GM19193 (cell line): Measurements from ENCODE around the gene APCDD1.

Experiments
- POLR2A ChIP-seq: IDR thresholded peaks from 4 replicates; pipeline ENCODE4 v1.6.1; 2011; ENCODE audit not compliant: insufficient read depth, insufficient read length; ENCODE audit errors: extremely low read depth

Gene APCDD1

DNA sequence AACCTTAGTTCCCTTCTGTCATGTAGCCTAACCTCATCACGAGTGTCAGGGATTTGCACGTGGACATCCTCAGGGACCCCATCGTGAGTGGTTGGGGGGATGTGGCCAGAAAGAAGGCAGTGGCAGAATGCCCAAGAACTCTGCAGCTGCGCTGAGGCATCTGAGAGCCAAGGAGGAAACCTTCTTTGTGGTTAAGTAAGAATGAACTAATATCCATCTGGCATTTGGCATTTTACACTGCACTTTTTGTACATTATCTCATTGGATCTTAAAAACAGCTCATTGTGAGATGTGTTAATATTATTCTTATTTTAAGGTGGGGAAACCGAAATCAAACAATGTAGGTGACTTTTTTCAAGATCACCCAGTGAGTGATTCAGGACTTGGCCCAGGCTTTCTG, 32.6 kb upstream of the APCDD1 start:
- TF ChIP-seq POLR2A = no peak

DNA sequence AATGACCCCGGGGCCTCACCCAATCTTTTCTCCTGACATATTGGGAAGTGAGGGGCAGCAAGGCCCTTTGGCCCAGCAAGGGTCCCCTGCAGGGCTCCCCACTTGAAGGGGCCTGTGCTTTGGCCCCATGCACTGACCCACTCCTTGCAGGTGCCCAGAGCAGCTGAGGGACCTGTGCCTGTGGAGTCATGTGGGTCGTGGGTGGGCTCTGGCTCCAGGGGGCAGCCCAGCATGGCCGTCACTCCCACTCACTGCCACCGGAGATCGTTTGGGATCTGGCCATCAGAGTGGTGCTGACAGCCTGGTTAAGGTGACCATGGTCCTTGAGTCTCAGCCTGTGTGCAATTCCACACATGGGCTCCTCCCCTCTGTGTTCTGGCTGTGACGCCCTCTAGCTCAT, 31.7 kb upstream of the APCDD1 start:
- TF ChIP-seq POLR2A = no peak

DNA sequence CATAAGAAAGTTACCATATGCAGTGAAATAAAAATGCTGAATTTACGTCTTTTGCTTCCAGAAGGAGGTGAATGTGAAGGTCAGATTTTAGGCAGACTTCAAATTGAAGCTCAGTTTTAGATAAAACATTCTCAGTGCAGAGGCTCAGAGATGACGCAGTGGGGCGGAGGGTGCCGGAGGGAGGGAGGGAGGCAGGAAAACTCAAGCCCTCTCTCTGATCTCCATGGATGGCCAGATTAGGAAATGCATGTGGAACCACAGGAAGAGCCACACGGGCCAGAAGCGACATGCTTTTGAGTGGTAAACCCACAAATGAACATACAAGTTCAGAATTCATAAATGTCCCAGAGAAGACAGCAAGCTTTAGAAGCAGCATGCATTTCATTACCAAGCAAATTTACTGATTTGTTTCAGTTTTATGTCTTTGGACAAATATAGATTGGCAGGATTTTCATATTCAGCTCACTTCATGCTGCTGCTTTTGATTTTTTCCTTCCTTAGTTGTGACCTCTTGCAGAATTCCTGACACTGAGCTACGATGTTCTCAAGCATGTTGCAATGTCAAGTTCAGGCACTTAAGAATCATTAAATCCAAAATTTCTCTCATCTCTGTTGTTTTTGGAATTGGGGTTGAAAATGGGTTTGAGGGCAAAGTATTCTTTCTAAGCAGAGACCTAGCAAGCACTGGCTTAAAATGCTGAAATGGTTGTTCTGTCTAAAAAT, 29.7 kb upstream of the APCDD1 start:
- no peak for TF ChIP-seq POLR2A

DNA sequence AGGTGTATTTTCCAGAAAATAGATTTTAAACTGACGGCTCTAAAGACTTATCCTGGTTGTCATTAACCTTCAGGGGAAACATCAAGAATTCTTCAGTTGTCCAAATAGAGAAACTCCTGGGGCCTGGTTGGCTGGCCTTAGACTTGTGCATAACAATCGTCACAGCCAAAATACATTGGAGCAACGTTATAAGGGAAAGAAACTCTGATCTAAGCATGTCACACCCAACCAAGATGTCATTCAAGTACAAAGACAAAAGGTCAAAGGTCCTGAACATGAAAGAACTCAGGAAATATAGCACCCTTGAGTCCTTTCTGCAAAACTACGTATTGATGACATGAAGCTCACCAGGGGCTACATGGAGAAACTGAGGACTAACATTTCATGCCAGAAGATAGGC, 23.8 kb upstream of the APCDD1 start:
- no peak for TF ChIP-seq POLR2A

DNA sequence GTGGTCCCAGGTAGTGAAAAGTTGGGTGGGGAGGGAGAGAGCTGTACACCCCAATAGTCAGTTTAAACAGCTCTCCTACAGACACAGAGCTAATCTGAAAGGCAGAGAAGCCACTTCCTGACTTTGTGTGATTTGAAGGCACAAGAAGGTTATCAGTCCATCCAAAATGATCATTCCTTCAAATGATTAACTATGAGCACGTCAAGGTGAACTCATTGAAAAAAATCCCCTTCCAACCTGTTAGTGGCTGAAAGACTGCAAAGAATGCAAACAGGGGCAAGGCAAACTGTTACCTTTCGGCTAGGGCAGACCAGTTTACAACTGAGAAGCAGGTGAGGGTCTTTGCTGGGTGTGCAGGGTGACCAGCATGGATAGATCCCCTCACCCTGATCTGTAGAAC, 22.8 kb upstream of the APCDD1 start:
- no peak for TF ChIP-seq POLR2A

DNA sequence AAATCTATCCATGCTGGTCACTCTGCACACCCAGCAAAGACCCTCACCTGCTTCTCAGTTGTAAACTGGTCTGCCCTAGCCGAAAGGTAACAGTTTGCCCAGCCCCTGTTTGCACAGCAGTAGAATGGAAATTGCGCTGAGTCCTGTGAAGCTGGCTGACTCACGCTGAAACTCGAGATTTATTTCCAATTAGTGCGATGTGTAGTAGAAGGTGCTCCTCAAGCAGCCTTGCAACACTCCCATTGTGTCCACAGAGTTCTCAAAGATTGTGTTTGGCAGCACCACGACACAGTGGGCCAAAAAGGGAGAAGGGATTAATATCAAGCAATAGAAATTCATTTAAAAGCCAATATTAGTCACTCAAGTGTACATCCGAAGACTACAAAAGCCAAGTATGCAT, 21.7 kb upstream of the APCDD1 start:
- TF ChIP-seq POLR2A = no peak

DNA sequence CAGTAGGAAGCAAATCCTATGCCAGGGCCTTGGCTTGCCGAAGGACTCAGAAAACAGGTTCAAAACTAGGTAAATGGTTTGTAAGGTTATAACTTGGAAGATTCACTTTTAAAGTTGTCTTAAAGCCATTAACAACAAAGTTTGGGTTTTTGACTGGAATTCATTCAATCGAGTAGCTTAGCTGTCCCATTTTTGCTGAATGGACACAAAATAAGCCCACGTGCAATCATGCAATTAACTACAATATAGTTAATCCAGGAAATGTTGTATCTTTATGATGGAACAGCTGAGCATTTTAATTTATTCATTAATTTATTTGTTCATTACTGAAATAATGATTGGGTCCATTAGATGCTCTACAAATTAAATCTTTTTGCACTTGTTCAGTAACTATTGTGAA, 18.3 kb upstream of the APCDD1 start:
- no peak for TF ChIP-seq POLR2A

DNA sequence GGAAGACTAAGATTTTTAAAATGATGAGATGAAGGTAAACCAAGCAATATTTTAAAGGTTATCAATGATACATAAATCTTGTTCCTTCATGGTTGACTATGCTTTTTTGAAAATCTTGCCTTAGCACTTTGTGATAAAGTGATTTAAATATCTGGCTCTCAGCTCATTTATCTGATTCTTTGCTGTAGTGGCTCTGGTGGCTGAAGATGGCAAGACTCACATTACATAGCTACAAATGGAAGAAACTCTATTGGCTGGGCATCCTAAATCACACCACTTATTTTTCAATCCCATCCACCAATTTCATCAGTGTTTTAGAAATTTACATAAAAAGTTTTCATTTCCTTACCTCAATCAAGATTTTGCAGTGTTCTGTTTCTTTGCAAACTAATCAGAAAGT, 16.6 kb upstream of the APCDD1 start:
- TF ChIP-seq POLR2A = no peak

DNA sequence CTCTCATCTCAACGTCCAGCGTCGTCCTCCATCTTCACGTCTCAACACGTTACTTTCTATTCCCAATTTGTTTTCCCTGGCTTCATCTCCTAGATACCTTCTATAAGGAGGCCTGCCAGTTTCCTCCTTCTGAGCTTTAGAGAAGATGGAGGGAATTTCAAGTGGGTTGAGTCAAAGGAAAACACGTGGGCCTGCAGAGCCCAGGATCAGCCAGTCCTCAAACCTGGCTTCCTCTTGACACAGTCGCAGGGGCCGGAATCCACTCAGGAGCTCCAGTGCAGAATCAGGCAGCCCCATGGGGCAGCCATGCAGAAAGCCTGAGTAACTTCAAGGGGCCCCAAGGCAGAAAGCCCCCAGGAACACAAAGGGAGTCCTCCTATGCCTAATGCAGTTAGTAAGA, 14.5 kb upstream of the APCDD1 start:
- TF ChIP-seq POLR2A = no peak

DNA sequence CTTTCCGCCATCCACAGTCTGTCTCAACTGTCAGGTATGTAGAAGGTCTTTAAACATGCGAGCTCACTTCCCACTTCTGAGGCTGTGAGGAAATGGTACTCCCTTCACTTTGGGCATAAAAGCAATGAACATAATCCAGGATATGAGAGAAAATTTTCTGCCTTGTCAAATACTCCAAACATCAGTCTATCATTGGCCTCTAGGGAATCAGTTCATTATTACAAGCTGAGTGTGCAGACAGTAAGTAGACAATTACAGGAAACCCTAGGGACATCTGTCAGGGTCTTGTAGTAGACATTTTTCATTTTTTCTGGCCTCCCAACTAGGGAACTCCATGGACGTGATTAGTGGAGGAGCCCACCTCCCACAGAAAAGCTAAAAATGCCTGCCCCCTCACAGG, 13.6 kb upstream of the APCDD1 start:
- no peak for TF ChIP-seq POLR2A

DNA sequence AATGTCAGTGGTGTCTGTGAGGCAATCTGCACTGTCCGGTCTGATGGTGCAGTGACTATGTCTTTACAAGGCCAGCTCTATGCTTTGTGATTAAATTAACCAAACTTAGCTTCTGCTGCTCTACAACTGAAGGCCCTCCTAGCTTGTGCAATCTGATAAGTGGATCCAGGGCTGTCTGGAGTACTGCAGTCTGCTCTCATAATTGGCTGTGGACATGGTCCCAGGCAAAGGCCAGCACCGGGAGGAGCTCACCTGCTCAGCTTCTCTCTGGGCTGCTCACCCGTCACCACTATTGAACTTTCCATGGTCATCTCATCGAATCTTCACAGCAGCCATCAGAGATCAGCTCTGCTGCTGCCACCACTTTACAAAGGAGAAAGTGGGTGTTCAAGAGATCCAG, 13.0 kb upstream of the APCDD1 start:
- no peak for TF ChIP-seq POLR2A

DNA sequence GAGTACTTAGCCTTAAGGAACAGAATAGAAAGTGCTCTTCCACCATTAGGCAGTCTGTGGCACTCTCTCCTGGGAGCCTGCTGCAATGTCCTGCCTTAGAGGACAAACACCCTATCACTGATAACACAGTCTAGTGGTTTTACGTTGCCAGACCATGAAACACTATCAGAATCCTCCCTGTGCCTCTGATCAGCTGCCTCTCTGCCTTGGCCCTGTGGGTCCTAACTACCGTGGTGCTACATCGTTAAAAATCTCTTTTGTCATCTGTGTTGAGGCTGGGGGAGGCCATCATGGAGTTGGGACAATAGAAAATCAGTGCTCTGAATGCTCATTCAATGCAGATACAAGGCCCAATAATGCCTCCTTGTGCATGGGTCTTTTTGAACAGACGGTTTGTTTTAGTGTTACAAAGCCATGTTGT, 11.9 kb upstream of the APCDD1 start:
- no peak for TF ChIP-seq POLR2A

DNA sequence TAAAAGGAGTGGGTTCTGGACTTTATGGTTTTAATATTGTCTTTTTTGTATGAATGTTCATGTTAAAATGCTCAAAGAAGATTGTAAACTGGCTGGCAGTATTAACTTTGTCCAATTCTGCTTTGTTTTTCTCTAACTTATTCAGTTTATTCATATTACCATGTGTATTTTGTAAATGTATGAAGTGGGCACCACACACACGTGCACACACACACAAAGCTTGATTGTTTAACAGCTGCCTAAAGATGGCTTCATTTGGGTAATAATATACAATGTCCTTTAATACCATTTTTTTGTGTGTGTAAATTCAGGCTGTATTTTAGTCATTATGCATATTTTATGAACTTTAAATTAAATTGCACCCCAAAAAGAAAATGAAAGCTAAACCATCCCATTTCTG, 11.4 kb upstream of the APCDD1 start:
- TF ChIP-seq POLR2A = no peak

DNA sequence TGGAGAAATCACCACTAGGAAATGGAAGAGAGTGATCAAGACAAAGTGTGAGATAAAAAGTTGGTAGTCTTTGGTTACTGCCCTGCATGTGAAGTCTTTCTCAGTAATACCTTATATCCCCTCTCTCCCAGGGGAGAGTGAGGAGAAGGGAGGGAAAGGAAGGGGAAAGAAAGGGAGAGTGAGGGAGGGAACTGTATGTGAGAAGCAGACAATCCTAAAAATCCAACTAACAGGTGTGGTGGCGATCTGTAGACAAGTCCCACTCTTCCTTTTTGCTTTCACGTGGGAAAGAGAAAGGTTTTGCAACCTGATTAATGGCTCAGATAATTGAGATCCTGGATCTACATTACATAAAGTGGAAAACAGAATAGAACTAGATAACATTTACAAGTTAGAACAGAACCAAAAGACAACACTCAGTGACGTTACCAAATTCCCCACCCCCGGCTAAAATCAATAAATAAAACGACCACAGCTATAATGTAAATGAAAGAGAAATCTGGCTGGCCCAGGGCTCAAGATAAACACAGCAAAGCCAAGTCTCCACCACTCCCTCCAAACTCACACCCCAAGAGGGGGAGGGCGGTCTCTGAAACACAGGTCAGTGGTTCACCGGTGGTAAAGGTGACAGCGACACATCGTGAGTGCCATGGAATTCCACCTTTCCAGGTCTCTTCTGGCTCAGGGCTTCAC, 10.0 kb upstream of the APCDD1 start:
- TF ChIP-seq POLR2A = no peak

DNA sequence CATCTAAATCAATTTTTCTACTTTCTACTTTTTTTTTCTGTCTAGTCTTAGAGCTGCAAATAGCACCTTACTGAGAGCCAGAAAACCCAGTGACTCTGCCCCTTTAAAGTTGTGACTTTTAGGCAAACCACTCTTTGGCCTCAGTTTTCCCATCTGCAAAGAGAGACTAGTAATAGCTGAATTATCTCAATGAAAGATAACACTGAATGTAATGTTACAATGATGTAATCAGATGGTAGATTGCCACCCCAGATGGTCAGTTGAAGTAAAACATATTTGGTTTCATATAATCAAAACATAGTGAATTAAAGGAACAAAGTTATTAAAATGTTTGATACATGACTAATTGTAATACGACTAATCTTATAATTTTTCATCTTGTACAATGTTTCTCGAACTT, 5.0 kb upstream of the APCDD1 start:
- no peak for TF ChIP-seq POLR2A

DNA sequence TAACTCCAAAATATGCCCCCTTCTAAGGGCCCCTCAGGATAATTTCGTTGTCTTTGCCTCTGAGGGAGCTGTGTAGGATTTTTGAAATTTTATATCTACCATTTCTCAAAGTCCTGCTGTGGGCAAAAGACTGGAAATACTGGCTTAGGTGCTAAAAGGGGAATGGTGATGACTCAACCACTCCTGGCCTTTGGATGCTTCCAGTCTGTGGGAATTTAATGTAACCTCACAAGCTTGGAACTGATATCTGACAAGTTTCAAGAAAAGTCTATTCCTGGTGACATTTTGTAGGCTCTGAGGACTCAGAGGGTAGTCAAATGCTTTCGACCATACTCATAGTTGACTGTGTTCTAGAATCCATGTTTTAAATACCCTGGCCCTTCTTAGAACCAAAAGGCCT, 3.4 kb upstream of the APCDD1 start:
- TF ChIP-seq POLR2A = no peak
